GM19023 (cell line): ENCODE measurements around the gene DPH1.

Experiments
- ATAC-seq: cut with Tn5 transposase; IDR thresholded peaks from one replicate; pipeline ENCODE4 v1.9.1; 2021; ENCODE audit warnings: mild to moderate bottlenecking, moderate library complexity; ENCODE audit not compliant: unreplicated experiment

The DPH1 gene

GRCh38 chr17:2076087-2076984, 46.4 kb downstream of the DPH1 start:
- ATAC-seq = no peak

GRCh38 chr17:2077040-2077439, 47.1 kb downstream of the DPH1 start:
- no peak for ATAC-seq

- no peak for ATAC-seq
Observed at GRCh38 chr17:2081564-2081963, 51.6 kb downstream of the DPH1 start.

GRCh38 chr17:2082003-2082781, 52.2 kb downstream of the DPH1 start:
- ATAC-seq = no peak

DNA sequence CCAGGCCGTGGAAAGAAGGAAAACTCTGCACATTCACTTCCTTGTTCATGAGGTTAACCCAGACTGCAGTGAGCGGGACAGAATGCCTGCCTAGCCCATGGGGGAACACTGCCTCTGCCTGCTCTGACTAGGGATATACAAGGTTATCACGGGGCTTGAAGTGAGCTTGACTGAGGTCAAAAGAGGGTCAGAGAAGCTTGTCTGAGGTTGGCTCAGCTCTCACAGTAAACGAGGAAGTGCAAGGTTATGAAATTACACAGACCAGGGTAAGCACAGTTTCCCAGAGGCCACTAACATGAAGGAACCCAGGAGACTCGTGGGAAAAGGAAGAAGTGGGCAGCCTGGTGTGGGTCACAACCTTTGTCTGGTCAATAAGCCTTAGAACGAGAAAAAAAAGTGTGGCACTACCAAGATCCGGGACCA, 53.7 kb downstream of the DPH1 start:
- no peak for ATAC-seq

- ATAC-seq = no peak
Observed at GRCh38 chr17:2084036-2084765, 54.2 kb downstream of the DPH1 start.

DNA sequence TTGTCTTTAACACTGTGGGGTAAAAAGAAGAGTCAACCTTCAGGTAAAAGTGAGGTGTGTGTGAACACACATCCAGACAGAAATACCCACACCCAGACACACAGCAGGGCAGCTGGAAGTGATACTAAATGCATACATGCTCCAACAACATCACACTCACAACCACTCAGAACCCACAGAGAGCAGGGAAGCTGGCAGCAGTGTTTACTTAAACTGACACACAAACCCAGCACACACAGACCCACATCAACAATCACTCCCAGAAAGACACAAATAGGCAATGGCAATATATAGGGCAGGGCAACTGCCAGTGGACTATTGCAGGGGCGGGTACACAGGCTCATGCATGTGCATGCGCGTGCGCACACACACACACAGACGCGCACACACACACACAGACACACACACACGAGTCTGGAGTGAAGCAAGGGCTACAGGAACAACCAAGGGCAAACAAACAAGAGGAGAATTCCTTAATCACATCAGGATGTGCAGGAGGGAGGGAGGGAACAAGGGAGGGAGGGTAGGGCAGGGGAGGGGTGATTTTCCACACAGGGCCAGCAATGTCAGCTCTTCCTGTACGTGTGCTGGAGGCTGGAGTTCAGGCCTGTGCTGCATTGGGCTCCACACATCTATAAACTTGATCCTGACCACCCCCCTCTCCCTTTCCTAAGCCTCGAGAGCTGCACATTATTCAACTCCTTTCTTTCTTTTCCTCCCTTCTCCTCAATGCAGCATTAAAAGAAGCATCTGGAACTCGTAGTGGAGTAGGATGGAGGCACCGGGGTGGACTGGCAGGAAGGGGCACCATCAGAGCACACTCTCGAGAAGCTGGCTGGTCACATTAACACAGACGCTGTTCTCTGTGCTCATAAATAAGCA, 55.1 kb downstream of the DPH1 start:
- ATAC-seq = no peak

DNA sequence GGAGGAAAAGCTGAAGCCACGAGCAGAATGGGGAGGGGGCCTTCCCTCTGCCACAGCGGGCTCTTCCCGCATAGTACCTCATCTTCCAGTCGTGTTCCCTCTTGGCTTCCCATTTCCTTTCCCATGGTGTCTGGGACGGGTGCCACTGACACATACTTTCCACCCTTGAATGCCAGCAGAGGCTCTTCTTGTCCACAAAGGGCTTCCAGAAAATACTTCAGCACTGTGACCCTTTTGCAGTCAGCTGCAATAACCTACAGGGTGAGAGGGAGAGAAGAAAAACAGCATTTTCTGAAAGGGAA, 55.6 kb downstream of the DPH1 start:
- ATAC-seq = no peak

- ATAC-seq = no peak
Observed at GRCh38 chr17:2086306-2086705, 56.4 kb downstream of the DPH1 start.

DNA sequence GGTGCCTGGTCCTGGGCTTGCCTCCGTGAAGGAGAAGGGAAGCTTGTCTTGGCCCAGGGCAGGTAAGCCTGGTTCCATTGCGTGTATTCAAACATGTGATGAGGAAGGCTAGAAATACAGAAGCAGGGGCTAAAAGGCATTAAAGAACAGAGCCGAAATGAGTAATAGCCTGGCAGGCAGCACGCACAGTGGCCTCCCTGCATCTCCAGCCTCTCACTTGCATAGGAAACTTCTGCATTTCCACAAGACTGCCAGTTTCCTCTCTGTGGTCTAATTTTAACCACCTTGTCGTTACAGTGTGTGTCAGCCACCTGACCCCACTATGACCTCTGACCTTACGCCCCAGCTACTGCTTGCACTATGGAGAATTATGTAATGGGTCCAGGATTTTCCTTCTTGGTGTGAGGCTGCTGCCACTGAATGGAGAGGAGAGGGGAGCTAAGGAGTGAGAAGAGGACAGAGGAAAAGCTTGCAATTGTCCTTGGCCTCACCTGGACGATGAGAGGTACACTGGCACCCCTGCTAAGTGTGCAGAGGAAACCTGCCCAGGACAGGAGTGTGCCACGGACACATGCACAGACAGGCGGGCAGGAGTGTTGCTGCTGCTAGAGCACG, 57.8 kb downstream of the DPH1 start:
- ATAC-seq = no peak

- peak; percentile 17 for ATAC-seq
Observed at GRCh38 chr17:2089021-2089422, 59.1 kb downstream of the DPH1 start.

DNA sequence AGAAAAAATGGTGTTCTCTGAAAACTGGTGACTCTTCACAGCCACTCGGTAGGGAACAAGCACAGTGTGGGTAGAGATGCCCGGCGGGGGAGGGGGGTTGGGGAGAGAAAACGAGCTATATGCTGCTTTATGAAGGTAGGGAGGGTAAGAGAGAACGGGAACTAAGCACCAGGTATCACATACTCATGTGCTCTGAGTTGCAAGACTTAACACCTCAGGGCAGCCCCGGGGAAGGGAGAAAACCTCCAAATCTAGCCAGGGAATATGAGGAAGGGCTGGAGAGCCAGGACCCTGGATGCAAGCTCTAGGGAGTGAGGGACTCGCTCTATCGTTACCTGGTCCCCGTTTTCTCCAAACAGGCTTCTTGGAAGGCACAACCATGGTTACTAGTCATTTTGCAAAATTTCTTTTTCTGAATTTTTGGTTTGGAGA, 60.3 kb downstream of the DPH1 start:
- ATAC-seq = no peak

GRCh38 chr17:2090804-2091534, 61.0 kb downstream of the DPH1 start:
- no peak for ATAC-seq

DNA sequence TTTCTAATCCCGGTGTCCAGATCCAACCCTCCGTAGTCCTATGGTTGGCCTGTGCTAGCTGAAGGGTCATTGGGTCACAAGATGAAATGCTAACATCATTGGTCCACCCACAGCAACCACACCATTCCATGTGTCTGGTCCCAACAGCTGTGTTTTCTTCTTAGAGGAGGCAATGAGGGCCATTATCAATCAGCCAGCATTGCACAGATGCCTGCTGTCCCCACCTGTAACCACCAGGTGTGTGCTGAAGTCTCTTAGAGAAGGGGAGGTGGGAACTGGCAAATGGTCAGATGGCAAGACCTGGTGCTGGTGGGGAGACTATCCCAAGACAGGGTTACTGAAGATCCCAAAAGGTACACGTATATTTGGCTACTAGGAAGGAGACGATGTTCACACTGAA, 62.3 kb downstream of the DPH1 start:
- ATAC-seq = no peak

DNA sequence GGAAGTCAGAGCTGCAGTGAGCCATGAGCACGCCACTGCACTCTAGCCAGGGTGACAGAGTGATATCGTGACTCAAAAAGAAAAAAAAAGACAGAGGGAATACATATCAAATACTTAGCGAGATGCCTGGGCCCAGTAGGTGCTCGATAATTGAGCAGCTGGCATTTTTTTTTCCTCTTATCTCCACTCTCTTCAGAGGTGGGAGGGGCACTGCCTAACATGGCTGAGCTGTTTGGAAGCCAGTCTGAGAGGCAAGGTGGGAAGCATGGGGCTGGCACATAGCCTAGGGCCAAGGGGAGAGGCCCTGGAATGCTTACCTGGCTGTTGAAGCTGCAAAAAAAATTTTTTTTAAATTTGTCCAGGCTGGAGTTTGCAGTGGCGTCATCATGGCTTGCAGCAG, 63.4 kb downstream of the DPH1 start:
- ATAC-seq = no peak
